Gastrocnemius medialis (tissue), 4 donors: ENCODE results near the gene ISLR.

ENCODE experiments used
- POLR2A ChIP-seq, 2 donors: fragments of 450-650 bp; IDR thresholded peaks; one replicate each; pipeline ENCODE4 v1.6.1; 2017; ENCODE audit warnings: antibody characterized with exemption in 2 of 2, mild to moderate bottlenecking in 2 of 2, moderate library complexity in 2 of 2
- TF ChIP-seq, protein P1 (sequence below), 5 experiments: fragments of 450-650 bp in 3 of 5; fragments of 200-600 bp in 2 of 5; sonication (generic) in 2 of 5; IDR thresholded peaks in 4 of 5; conservative IDR thresholded peaks in 1 of 5; 1 replicate in 4 of 5; 2 replicates in 1 of 5; pipeline ENCODE4 v1.5.1; 2016 to 2019; ENCODE audit warnings: antibody characterized with exemption in 5 of 5, mild to moderate bottlenecking in 3 of 5, moderate library complexity in 3 of 5

DNA sequence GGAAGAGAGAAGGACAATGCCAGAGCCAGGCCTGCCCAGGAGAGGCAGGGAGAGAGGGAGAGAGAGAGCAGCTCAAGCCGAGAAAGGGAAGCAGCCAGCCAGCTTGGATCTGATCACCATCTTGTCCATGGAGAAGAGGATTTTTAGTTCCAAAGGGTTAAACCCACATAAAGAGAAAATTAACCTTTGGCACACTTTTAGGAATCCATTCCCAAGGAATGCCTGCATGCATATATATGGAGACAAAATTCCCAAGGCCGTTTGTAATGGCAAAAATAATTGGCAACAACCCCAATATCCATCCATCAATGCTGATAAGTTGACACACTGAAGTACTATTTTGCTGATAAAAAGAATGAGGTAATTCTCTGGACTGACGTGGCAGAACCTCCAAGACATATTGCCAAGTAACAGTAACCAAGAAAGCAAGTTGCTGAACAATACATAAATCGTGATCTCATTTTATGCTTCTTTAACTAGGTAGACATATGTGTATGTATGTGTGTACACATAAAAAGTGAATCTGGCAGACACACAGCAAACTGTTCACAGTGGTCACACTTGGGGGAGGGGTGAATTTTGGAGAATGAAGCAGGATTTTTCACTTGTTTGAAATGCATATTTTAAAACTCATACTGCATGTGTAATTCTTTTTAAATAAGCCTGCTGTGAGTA lies 36.6 kb downstream of the ISLR start:
- TF ChIP-seq, protein P1, sequence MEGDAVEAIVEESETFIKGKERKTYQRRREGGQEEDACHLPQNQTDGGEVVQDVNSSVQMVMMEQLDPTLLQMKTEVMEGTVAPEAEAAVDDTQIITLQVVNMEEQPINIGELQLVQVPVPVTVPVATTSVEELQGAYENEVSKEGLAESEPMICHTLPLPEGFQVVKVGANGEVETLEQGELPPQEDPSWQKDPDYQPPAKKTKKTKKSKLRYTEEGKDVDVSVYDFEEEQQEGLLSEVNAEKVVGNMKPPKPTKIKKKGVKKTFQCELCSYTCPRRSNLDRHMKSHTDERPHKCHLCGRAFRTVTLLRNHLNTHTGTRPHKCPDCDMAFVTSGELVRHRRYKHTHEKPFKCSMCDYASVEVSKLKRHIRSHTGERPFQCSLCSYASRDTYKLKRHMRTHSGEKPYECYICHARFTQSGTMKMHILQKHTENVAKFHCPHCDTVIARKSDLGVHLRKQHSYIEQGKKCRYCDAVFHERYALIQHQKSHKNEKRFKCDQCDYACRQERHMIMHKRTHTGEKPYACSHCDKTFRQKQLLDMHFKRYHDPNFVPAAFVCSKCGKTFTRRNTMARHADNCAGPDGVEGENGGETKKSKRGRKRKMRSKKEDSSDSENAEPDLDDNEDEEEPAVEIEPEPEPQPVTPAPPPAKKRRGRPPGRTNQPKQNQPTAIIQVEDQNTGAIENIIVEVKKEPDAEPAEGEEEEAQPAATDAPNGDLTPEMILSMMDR (IDR thresholded peaks at IDR 0.05 in 4 of 5, conservative IDR thresholded peaks at IDR 0.05 in 1 of 5) = no peak
- no peak for TF ChIP-seq POLR2A (IDR thresholded peaks at IDR 0.05)
